Glutamatergic neuron (in vitro differentiated cells): Measurements from ENCODE around the gene ZBTB46. TPM values are rescaled to one million over a fixed set of nuclear protein-coding genes. Genes with fewer than 3 reads are reported as not detected.
A peak's percentile ranks its signal among the peaks of the same experiment; 100 is the strongest.
"Not testable (repeated sequence)": the region's sequence is repeated elsewhere in the genome, so short reads cannot be mapped to it uniquely, and the experiment has no call there.

Source experiments
- DNase-seq: peaks from one replicate; pipeline ENCODE4 v3.0.0; 2022
- H3K27ac Mint-ChIP-seq: one replicate; pipeline ENCODE4 v1.8.0; 2020; ENCODE audit warnings: mild to moderate bottlenecking, mixed read lengths, inconsistent platforms; ENCODE audit not compliant: unreplicated experiment
- H3K27me3 Mint-ChIP-seq: one replicate; pipeline ENCODE4 v1.8.0; 2020; ENCODE audit warnings: mild to moderate bottlenecking, moderate library complexity, mixed read lengths, inconsistent platforms; ENCODE audit not compliant: unreplicated experiment
- H3K36me3 Mint-ChIP-seq: one replicate; pipeline ENCODE4 v1.8.0; 2020; ENCODE audit warnings: mild to moderate bottlenecking, mixed read lengths, inconsistent platforms; ENCODE audit not compliant: unreplicated experiment
- H3K4me1 Mint-ChIP-seq: one replicate; pipeline ENCODE4 v1.8.0; 2020; ENCODE audit warnings: mild to moderate bottlenecking, low read depth, mixed read lengths, inconsistent platforms; ENCODE audit not compliant: unreplicated experiment
- H3K4me3 Mint-ChIP-seq: one replicate; pipeline ENCODE4 v1.8.0; 2020; ENCODE audit warnings: mild to moderate bottlenecking, mixed read lengths, inconsistent platforms; ENCODE audit not compliant: unreplicated experiment
- H3K9me3 Mint-ChIP-seq: one replicate; pipeline ENCODE4 v1.8.0; 2020; ENCODE audit warnings: mild to moderate bottlenecking, moderate library complexity, mixed read lengths, inconsistent platforms; ENCODE audit not compliant: unreplicated experiment
- CTCF ChIP-seq: fragments of 200-600 bp; sonication (generic); IDR thresholded peaks from one replicate; pipeline ENCODE4 v1.5.0; 2021; ENCODE audit not compliant: partially characterized antibody, unreplicated experiment
- long read RNA-seq: library from polyadenylated mRNA; unstranded; transcript quantifications from one replicate; pipeline ENCODE4 v2.0.0, GENCODE V29; 2020; ENCODE audit not compliant: unreplicated experiment
- total RNA-seq: library from RNA; stranded (reverse); fragmentation: NEBNext Ultra II Directional; extraction: Animal tissue kit (Norgen Biotek cat#: 25700); gene quantifications from one replicate; pipeline ENCODE4 v1.2.1, GENCODE V29; 2021; ENCODE audit not compliant: unreplicated experiment

ZBTB46 gene
- total RNA-seq: 94.4 TPM
- long read RNA-seq, partial matches to known transcripts: 2 of 7 reads
- long read RNA-seq, other reads (novel, unspliced or antisense): 5 of 7 reads

DNA sequence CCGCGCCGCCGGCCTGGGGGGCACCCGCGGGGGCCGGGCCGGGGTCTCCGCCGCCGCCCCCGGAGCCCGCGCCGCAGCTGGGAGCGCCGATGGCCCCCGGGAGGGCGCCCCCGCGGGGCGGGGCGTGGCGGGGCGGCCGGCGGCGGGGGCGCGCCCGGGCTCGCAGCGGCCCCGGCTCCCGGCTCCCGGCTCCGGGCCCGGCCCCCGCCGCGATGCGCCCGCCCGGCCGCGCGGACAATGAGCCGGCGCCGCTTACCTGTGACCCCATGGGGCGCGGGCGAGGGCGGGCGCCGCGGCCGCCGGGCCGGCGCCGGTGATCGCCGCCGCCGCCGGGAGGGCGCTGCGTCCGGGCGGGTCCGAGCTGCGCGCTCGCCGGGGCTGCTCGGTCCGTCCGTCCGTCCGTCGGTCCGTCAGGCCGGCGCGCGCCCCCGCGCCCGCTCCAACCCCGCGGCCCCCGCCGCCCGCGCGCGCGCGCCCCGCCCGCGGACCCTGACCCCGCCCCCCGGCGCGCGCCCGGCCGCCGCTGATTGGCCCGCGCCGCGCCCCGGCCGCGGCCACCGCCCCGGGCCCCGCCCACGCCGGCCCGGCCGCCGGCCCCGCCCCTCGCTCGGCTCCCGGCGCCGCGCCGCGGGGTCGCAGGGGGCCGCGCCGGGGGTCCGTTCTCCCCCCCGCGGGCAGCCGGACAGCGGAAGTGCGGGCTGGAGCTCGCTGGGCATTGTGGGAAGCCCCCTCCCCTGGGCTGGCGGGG lies at the start of gene ZBTB46:
ZBTB46 (minus strand) TSS at position 424 of the 748 bp plus-strand sequence. CDS start 40,507 bp downstream, outside the sequence.
- peaks cover 17% of the 10 kb centered on the region for H3K27me3 Mint-ChIP-seq
- no peaks in the 10 kb centered on the region for H3K36me3 Mint-ChIP-seq
- H3K4me1 Mint-ChIP-seq: peaks cover 25% of the 10 kb centered on the region
- peak within 1 kb of the TSS; percentile 98 for H3K4me3 Mint-ChIP-seq
- H3K9me3 Mint-ChIP-seq: peaks cover 24% of the 10 kb centered on the region
- TF ChIP-seq CTCF: no peak
- peak; percentile 77 for DNase-seq
- H3K27ac Mint-ChIP-seq: peak within 1 kb of the TSS; percentile 92

GRCh38 chr20:63878899-63879663 lies 48.0 kb upstream of the ZBTB46 start:
- Mint-ChIP-seq H3K4me1 (peaks cover 17% of the 10 kb centered on the region), H3K9me3 (peaks cover 3% of the 10 kb centered on the region), H3K4me3 (peak overlapping the region; percentile 76), H3K27ac (peak overlapping the region; percentile 90), H3K27me3 (peaks cover 9% of the 10 kb centered on the region), H3K36me3 (no peaks in the 10 kb centered on the region)
- DNase-seq: no peak
- no peak for TF ChIP-seq CTCF

DNA sequence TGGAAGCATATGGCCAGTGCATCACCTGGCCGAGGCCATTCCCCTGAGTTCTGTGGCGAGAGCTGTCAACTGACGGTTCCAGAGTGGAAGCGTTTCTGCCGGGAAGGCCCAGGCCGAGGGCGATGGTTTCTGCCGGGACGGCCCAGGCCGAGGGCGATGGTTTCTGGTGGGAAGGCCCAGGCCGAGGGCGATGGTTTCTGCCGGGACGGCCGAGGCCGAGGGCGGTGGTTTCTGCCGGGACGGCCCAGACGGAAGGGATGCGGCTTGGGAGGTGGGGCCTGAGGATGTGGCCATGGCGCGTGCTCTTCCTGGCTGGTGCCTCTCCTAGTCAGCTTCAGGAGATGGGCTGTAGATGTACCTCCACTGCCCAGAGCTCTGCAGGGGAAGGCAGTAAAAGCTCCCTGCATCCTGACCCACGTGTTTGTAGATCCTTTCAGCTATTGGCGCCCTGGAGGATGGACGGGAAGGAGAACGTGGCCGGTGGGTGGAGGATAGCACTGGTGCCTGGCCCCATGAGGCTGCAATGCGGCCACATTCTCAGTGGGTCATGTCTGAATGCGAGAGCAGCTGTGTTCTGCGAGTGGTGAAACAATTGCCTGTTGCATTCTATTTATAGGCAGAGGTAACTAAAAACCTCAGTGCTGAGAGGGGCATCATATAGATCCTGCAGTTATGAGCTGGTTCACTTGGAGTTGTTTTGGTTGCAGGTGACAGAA lies 46.8 kb upstream of the ZBTB46 start:
- H3K9me3 Mint-ChIP-seq: peaks cover 3% of the 10 kb centered on the region
- peaks cover 17% of the 10 kb centered on the region for H3K4me1 Mint-ChIP-seq
- DNase-seq: no peak
- peak overlapping the region; percentile 82 for H3K27ac Mint-ChIP-seq
- H3K4me3 Mint-ChIP-seq: peak overlapping the region; percentile 42
- H3K27me3 Mint-ChIP-seq: peaks cover 6% of the 10 kb centered on the region
- H3K36me3 Mint-ChIP-seq: no peaks in the 10 kb centered on the region
- no peak for TF ChIP-seq CTCF

- peaks cover 3% of the 10 kb centered on the region for H3K27me3 Mint-ChIP-seq
- DNase-seq: no peak
- no peak for TF ChIP-seq CTCF
- no peaks in the 10 kb centered on the region for H3K36me3 Mint-ChIP-seq
- H3K4me3 Mint-ChIP-seq: no peak overlapping the region
- H3K27ac Mint-ChIP-seq: peak overlapping the region; percentile 25
- peaks cover 3% of the 10 kb centered on the region for H3K9me3 Mint-ChIP-seq
- H3K4me1 Mint-ChIP-seq: peaks cover 19% of the 10 kb centered on the region
Observed at GRCh38 chr20:63876489-63877036, 45.5 kb upstream of the ZBTB46 start.

DNA sequence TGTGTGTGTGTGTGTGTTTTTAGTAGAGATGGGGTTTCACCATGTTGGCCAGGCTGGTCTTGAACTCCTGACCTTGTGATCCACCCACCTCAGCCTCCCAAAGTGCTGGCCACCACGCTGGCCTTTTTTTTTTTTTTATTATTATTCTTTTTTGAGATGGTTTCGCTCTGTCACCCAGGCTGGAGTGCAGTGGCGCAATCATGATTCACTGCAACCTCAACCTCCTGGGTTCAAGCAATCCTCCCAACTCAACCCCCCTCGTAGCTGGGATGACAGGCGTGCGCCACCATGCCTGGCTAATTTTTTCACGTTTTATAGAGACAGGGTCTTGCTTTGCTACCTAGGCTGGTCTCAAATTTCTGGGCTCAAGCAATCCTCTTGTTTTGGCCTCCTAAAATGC lies 43.2 kb upstream of the ZBTB46 start:
- not testable (repeated sequence) for H3K9me3 Mint-ChIP-seq, H3K27ac Mint-ChIP-seq, H3K27me3 Mint-ChIP-seq, H3K36me3 Mint-ChIP-seq, H3K4me3 Mint-ChIP-seq, DNase-seq
- peaks cover 21% of the 10 kb centered on the region for H3K4me1 Mint-ChIP-seq
